ENCODE results near the gene CRELD1.
A peak's percentile ranks its signal among the peaks of the same experiment; 100 is the strongest.
"Not testable (repeated sequence)": the region's sequence is repeated elsewhere in the genome, so short reads cannot be mapped to it uniquely, and the experiment has no call there.

CRELD1 gene, protein sequence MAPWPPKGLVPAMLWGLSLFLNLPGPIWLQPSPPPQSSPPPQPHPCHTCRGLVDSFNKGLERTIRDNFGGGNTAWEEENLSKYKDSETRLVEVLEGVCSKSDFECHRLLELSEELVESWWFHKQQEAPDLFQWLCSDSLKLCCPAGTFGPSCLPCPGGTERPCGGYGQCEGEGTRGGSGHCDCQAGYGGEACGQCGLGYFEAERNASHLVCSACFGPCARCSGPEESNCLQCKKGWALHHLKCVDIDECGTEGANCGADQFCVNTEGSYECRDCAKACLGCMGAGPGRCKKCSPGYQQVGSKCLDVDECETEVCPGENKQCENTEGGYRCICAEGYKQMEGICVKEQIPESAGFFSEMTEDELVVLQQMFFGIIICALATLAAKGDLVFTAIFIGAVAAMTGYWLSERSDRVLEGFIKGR

DNA sequence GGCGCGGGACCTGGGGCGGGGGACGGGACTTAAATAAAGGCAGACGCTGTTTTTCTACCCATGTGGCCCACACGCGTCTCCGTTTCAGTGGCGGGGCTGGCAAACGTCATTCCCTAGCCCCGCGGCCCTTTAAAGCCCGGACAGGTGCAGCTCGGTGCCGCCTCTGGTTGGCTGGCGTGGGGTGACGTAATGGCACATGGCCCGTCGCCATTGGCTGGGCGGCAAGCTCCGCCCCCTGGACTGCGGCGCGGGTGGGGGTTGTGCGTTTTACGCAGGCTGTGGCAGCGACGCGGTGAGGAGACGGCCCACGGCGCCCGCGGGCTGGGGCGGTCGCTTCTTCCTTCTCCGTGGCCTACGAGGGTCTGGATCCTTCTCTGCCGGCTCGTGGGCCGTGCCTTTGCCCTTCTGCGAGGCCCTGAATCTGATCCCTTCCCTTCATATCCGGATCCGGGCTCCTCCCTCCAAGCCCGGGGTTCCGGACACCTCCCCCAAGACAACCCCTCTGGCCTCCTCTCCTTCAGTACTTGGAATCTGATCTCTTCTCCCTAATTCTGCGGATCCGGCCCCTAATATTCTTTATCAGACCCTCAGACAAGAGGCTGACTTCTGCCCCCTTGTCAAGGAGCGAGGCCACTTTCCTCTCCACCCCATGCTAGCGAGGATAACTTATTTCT, at the start of gene CRELD1:
Gene CRELD1, plus strand, starts transcription at position 274 of the 674 bp plus-strand sequence. CDS start 605 bp downstream, outside the sequence.
- DNase-seq (ENCODE audit: low read depth, low spot score) = no peak

DNA sequence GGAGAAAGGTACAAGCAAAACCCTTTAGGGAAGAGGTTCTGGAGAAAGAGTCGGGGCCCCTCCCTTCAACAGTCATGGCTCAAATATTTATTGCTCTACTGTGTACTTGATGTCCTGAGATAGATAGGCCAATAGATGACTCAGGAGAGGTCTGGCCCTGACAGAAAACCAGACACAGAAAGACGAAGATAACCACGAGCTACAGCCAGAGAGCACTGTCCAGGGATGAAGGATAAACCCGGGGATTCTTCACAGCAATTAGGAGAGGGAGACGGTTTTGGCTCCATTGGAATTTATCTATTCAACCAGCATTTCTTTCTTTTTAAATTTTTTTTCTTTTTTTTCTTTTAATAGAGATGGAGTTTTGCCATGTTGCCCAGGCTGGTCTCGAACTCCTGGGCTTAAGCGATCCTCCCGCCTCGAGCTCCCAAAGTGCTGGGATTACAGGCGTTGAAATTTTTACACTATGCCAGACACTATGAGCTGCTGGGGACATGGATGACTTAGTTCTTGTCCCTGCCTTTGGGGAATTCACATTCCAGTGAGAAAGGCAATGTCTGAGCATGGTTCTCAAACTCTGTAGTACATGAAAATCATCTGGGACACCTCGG, 49.0 kb upstream of the CRELD1 start:
- DNase-seq (ENCODE audit: low read depth, low spot score) = no peak

DNA sequence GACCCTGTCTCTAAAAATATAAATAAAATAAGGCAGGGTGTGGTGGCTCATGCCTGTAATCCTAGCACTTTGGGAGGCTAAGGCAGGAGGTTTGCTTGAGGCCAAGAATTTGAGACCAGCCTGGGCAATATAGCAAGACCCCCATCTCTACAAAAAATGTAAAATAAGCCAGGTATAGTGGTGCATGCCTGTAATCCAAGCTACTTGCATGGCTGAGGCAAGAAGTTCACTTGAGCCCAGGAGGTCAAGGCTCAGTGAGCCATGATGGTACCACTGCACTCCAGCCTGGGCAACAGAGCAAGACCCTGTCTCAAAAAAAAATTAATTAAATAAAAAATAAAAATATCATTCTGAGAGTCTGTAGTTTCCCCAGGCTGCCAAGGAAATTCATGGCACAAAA, 47.3 kb upstream of the CRELD1 start:
- no peak for DNase-seq (ENCODE audit: low read depth, low spot score)

DNA sequence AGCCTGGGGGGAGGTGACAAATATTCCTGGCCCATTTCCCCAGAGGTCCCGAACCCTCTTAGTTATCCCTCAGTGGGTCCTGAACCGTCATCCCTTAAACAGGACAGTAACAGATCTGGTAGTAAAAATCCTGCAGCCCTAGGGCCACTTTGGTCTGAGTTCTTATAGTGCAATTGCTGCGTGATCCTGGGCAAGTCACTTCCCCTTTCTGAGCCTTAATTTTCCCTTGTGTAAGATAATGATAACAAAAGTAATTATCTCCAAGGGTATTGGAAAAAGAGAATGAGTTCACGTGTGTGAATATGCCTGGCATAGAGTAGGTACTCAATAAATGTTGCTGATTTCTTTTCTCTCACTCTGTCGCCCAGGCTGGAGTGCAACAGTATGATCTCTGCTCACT, 46.2 kb upstream of the CRELD1 start:
- no peak for DNase-seq (ENCODE audit: low read depth, low spot score)

DNA sequence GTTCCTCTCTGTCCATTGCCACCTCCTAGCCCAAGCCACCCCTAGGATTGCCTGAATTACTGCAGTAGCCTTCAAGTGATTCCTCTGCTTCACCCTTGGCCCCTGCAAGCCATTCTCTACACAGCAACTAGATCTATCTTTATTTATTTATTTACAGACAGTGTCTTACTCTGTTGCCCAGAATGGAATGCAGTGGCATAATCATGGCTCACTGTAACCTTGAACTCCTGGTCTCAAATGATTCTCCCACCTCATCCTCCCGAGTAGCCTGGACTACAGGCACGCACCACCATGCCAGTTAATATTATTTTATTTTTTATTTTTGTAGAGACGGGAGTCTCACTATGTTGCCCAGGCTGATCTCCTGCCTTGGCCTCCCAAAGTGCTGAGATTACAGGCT, 45.1 kb upstream of the CRELD1 start:
- no peak for DNase-seq (ENCODE audit: low read depth, low spot score)

DNA sequence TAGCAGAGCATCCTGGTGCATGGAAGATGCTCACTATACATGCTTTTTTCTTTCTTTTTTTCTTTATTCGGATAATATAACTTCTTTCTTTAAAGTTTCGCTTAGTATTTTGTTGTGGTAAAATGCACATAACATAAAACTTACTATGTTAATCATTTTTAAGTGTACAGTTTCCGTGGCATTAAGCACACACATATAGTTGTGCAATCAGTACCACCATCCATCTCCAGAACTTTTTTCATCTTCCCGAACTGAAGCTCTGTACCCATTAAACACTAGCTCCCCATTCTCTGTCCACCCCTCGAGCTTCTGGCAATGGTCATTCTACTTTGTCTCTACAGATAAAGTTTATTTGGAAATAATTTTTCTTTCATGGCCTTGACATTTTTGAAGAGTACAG, 44.2 kb upstream of the CRELD1 start:
- no peak for DNase-seq (ENCODE audit: low read depth, low spot score)

- DNase-seq (ENCODE audit: low read depth, low spot score) = peak; percentile 30
Observed at GRCh38 chr3:9890249-9891071, 43.2 kb upstream of the CRELD1 start, which contains the start of gene JAGN1. JAGN1 (plus strand) TSS chr3:9890610; CDS start chr3:9890723, 113 bp downstream.

DNA sequence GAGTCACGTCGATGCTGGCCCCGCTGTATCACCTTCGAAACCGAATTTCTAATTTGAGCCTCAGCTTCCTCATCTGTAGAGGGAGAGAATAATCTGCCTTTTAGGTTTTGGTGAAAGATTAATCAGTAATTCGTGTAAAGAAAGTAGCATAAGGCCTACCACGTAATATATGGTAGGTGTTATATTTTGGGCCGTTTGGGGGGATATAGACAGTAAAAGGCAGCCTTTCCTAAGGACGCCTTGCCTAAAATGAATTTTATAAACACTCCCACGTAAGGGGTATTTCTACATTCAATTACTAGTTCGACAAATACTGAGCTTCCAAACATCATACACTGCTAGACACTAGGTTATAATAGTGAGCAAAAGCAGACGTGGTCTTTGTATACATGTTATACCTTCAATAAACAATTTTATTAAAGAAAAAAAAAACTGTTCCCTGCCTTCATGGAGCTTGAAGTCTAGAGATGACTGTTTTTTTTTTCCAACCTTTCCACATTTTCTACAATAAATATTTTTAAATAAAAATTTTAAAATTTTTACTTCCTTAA, 42.5 kb upstream of the CRELD1 start:
- no peak for DNase-seq (ENCODE audit: low read depth, low spot score)

- no peak for DNase-seq (ENCODE audit: low read depth, low spot score)
Observed at GRCh38 chr3:9893739-9894138, 39.9 kb upstream of the CRELD1 start.

- DNase-seq (ENCODE audit: low read depth, low spot score) = not testable (repeated sequence)
Observed at GRCh38 chr3:9895715-9896114, 37.9 kb upstream of the CRELD1 start.

DNA sequence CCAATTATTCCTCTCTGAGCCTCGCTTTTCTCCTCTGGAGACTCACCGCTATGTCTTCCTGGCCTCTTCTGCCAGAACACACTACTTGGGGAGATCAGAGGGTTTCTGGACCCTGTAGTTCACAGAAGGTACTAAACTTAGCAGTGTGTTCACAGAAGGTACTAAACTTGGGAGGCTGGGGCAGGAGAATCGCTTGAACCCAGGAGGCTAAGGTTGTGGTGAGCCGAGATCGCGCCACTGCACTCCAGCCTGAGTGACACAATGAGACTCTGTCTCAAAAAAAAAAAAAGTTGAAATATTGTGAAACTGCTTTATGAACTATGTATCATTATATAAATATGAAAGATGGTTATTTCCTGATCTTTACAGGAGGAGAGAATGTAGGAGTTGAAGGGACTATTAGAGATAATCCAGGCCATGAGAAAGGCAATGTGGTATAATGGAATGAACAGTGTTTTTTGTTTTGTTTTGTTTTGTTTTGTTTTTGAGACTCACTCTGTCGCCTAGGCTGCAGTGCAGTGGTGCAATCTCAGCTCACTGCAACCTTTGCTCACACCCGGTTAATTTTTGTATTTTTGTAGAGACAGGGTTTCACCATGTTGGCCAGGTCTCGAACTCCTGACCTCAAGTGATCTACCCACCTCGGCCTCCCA, 36.8 kb upstream of the CRELD1 start:
- DNase-seq (ENCODE audit: low read depth, low spot score) = not testable (repeated sequence)

- no peak for DNase-seq (ENCODE audit: low read depth, low spot score)
Observed at GRCh38 chr3:9897408-9898372, 35.9 kb upstream of the CRELD1 start.

DNA sequence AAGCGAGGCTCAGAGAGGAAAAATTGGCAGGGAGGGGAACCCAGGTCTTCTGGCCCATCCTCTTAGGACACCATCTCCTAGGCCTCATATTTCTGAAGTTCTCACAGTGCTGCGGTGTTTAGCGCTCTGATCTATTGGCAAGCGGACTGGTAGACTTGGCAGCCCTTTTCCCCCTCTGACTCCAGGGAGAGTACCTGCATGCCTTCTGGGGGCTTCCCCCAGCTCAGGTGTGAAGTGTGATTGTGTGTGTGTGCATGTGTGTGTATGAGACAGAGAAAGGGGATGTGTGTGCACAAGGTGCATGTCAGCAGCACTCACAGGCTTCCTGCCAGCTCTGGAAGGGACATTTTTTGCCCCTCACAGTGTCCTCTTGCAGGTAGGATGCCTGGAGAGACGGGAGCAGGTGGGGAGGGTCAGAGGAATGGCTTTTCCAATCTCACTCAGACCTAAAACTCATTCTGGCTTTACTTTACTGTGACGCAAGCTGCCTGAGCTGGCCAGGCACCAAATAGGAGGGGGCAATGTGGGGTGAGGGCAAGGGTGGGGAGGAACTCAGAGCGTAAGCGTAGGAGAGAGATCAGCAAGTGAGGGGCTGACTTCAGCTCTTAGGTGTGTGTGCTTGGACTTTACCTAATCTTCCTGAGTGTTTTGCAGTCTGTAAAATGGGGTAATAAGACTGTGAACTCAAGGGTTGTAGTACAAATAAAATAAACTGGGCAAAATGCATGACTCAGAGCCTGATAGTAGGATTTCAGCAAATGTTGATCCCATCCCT, 35.0 kb upstream of the CRELD1 start:
- DNase-seq (ENCODE audit: low read depth, low spot score) = no peak

DNA sequence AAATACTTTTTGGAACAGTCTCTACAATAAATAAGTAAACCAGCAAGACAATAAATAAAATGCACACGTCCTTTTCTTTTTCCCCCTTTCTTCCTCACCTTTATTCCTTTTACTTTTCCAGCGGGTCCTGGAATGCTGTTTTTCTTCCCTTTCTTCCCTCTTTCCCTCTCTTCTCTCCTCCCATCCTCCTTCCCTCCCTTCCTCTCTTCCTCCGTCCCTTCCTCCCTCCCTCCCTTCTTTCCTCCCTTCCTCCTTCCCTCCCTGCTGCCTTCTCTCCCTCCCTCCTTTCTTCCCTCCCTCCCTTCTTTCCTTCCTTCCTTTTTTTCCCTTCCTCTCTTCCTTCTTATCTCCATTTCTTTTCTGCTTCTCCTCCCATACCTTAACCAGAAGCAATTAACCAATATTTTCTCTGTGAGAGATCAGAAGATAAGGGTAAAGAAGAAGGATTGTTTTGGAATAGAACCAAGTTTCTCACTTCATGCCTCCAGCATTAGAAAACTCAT, 34.3 kb upstream of the CRELD1 start:
- DNase-seq (ENCODE audit: low read depth, low spot score) = no peak

GRCh38 chr3:9900965-9901415, 32.6 kb upstream of the CRELD1 start:
- not testable (repeated sequence) for DNase-seq (ENCODE audit: low read depth, low spot score)

GRCh38 chr3:9901967-9902366, 31.7 kb upstream of the CRELD1 start:
- no peak for DNase-seq (ENCODE audit: low read depth, low spot score)

DNA sequence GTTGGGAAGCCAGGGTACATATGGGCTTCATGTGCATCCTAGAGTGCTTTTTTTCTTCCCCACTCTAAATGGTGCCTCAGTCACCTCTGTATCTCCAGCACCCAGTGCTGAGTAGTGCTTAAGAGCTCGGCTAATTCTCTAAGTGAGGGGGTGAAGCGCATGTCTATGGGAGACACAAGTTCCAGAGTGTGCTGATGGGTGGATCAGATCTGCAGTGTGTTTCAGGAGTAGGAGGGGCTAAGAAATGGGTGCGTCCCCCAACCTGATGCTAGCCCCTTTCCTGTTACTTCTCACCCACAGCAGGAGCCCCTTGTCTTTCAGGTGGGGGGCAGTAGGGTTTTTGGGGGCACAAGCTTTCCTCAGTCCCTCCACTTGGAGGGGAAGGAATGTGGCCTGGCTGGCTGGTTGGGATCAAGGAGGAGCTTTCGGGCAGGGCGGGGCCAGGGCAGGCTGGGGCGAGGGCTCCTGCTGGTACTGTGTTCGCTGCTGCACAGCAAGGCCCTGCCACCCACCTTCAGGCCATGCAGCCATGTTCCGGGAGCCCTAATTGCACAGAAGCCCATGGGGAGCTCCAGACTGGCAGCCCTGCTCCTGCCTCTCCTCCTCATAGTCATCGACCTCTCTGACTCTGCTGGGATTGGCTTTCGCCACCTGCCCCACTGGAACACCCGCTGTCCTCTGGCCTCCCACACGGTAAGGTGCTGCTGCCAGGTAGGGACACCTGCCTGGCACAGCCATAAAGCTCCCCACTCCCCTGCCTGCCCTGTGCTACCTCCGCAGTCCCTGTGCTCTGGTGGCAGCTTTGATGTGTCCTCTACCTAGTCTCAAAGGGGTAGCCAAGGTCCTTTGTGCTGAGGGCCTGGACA, 31.0 kb upstream of the CRELD1 start, which contains the start of gene IL17RE:
Gene IL17RE, plus strand, starts transcription at position 477 of the 866 bp plus-strand sequence. Its CDS starts 85 bp downstream, at position 562.
- DNase-seq (ENCODE audit: low read depth, low spot score) = no peak
